Measurements from ENCODE around the gene BST2. TPM values are rescaled to one million over a fixed set of nuclear protein-coding genes. Genes with fewer than 3 reads are reported as not detected.

Gene BST2
- total RNA-seq, 4 donors from 2014 or later = 84.6 to 267 (median 195) TPM

DNA sequence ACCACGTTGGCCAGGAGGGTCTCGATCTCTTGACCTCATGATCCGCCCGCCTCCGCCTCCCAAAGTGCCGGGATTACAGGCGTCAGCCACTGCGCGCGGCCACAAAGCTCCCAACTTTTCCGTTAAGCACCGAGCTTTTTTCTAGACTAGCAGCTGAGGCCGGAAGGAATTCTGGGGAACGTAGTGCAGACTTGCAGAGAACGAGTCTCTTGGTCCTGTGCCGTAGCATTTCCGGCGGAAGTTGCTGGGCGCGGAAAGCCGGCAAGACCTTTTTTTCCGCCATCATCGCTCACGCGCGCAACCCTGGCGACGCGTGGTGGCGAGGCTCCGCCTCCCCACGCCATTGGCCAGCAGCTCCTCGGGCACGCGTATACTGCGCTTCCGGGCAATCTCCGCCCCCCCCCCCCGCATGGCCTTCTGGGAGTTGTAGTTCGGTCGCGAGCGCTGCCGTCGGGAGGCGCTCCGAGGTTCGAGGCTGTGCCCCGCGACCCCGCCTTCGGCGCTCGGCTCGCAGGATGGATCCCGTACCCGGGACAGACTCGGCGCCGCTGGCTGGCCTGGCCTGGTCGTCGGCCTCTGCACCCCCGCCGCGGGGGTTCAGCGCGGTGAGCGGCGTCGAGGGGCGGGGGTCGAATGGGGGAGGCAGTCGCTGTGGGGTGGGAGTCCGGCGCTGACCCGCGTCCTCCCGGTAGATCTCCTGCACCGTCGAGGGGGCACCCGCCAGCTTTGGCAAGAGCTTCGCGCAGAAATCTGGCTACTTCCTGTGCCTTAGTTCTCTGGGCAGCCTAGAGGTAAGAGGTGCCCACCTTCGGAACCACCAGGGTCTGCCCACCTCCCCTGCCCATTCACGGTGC lies 14.4 kb upstream of the BST2 start, which contains the start of gene MVB12A:
TSS of gene MVB12A (plus strand) at position 427 of the 854 bp plus-strand sequence. CDS start at position 516, 89 bp downstream.
- Histone ChIP-seq H3K4me3 (peak within 1 kb of the TSS; percentile 80 to 90), H3K27me3 (no peaks in the 10 kb centered on the region), H3K27ac (peak within 1 kb of the TSS; percentile 79 to 88), H3K9me3 (no peaks in the 10 kb centered on the region), H3K4me1 (no peaks in the 10 kb centered on the region), H3K36me3 (no peaks in the 10 kb centered on the region)
- intact Hi-C loops (cut with DNase I; ENCODE audit: low total_unique reads) = no loop called here
- DNase-seq = peak; percentile 98
- TF ChIP-seq, protein P1, sequence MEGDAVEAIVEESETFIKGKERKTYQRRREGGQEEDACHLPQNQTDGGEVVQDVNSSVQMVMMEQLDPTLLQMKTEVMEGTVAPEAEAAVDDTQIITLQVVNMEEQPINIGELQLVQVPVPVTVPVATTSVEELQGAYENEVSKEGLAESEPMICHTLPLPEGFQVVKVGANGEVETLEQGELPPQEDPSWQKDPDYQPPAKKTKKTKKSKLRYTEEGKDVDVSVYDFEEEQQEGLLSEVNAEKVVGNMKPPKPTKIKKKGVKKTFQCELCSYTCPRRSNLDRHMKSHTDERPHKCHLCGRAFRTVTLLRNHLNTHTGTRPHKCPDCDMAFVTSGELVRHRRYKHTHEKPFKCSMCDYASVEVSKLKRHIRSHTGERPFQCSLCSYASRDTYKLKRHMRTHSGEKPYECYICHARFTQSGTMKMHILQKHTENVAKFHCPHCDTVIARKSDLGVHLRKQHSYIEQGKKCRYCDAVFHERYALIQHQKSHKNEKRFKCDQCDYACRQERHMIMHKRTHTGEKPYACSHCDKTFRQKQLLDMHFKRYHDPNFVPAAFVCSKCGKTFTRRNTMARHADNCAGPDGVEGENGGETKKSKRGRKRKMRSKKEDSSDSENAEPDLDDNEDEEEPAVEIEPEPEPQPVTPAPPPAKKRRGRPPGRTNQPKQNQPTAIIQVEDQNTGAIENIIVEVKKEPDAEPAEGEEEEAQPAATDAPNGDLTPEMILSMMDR (IDR thresholded peaks at IDR 0.05) = no peak
- peak; percentile 47 to 52 for TF ChIP-seq POLR2A (IDR thresholded peaks at IDR 0.05)

DNA sequence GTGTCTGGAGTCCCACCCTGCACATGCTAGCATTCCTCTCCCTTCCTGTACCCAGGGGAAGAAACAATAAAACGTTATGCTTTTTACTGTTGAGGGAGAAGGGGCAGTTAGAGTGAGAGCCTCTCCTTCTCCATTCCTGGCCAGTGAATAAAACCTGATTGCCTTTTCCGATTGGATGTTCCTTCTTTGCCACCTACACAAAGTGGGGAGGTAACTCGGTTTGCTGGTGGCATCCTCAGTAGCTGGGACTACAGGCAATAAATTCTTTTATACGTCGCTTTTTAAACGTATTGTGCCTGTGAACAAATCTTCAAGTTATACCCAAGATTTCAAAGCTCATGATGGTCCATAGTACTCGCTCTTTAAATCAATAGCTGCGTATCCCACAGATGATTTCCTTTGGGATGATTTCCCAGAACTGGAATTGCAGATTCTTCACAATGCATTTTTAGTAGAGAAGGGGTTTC lies 13.8 kb upstream of the BST2 start:
- no peaks in the 10 kb centered on the region for H3K9me3 ChIP-seq
- H3K36me3 ChIP-seq = no peaks in the 10 kb centered on the region
- no peaks in the 10 kb centered on the region for H3K27me3 ChIP-seq
- no peaks in the 10 kb centered on the region for H3K4me1 ChIP-seq
- TF ChIP-seq, protein P1 (IDR thresholded peaks at IDR 0.05) = no peak
- intact Hi-C loops (cut with DNase I; ENCODE audit: low total_unique reads) = no loop called here
- peak overlapping the region; percentile 42 to 80 for H3K4me3 ChIP-seq
- peak overlapping the region; percentile 79 to 88 for H3K27ac ChIP-seq
- no peak for DNase-seq

DNA sequence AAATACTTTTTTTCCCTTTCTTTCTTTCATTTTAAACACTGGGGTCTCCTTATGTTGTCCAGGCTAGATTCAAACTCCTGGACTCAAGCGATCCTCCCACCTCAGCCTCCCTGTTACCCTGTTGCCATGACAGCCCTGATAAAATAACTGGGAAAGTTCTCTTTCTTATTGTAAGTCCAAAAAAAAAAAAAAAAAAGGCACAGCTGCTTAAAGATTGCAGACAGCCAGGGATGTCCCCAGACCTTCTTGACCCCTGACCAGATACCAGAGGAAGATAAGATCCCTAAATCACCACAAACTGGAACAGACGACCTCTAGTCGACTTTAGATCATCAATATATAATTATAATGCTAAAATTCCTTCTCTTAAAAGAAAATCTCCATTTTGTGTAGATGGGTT lies 13.3 kb upstream of the BST2 start:
- Histone ChIP-seq H3K9me3 (no peaks in the 10 kb centered on the region), H3K36me3 (no peaks in the 10 kb centered on the region), H3K4me3 (peak overlapping the region in 1 of 2 donors; percentile 42), H3K27ac (peak overlapping the region; percentile 79 to 88), H3K27me3 (no peaks in the 10 kb centered on the region), H3K4me1 (no peaks in the 10 kb centered on the region)
- TF ChIP-seq, protein P1 (IDR thresholded peaks at IDR 0.05) = no peak
- no peak for TF ChIP-seq POLR2A (IDR thresholded peaks at IDR 0.05)
- intact Hi-C loops (cut with DNase I; ENCODE audit: low total_unique reads) = no loop called here
- DNase-seq = no peak

DNA sequence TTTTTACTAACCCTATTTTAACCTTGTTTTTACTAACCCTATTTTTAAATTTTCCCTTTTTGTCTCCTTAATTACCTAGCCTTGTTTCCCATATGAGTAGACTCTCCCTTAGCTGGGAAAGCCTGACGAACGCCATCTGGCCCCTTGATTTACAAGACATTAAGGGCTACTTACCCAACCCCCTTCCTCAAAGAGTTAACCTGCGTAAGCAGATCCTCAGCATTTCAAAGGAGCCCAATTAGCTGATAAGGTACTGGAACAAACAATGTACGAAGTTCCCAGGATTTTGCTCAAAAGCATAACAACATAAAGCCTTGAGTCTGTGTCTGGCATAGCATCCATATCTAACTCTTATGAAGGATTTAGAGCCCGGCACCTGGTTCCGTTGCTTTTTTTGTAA lies 9.7 kb upstream of the BST2 start:
- Histone ChIP-seq H3K4me3 (peak overlapping the region in 1 of 2 donors; percentile 10), H3K27ac (peak overlapping the region; percentile 77 to 84), H3K9me3 (no peaks in the 10 kb centered on the region), H3K27me3 (no peaks in the 10 kb centered on the region), H3K4me1 (peaks cover 0 to 10% of the 10 kb centered on the region in 2 donors), H3K36me3 (no peaks in the 10 kb centered on the region)
- peak; percentile 57 to 84 for DNase-seq
- intact Hi-C loops (cut with DNase I; ENCODE audit: low total_unique reads) = no loop called here
- no peak for TF ChIP-seq POLR2A (IDR thresholded peaks at IDR 0.05)
- TF ChIP-seq, protein P1 (IDR thresholded peaks at IDR 0.05) = no peak

DNA sequence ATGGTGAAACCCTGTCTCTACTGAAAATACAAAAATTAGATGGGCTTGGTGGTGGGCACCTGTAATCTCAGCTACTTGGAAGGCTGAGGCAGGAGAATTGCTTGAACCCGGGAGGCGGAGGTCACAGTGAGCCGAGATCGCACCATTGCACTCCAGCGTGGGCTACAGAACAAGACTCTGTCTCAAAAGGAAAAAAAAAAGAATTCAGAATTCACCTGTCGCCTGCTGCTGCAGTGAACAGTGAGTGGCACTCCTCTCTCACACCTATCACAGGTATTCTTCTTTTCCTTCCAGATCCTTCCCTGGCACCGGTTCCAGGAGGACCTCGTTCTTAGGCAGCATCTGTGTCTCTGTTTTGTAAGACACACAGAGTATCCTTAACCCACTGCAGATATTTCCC lies 8.7 kb upstream of the BST2 start:
- intact Hi-C loops (cut with DNase I; ENCODE audit: low total_unique reads) = no loop called here
- no peaks in the 10 kb centered on the region for H3K9me3 ChIP-seq
- H3K4me3 ChIP-seq = no peak overlapping the region
- H3K27ac ChIP-seq = peak overlapping the region; percentile 77 to 84
- H3K36me3 ChIP-seq = no peaks in the 10 kb centered on the region
- no peak for DNase-seq
- TF ChIP-seq, protein P1 (IDR thresholded peaks at IDR 0.05) = no peak
- TF ChIP-seq POLR2A (IDR thresholded peaks at IDR 0.05) = no peak
- peaks cover 0 to 10% of the 10 kb centered on the region in 2 donors for H3K4me1 ChIP-seq
- no peaks in the 10 kb centered on the region for H3K27me3 ChIP-seq
